HepG2 (cell line): ENCODE data around the gene IFNAR2. TPM values are rescaled to one million over a fixed set of nuclear protein-coding genes. Genes with fewer than 3 reads are reported as not detected.

Experiments
- CEBPG ChIP-seq: IDR thresholded peaks from 2 replicates; pipeline ENCODE4 v1.6.1; 2016
- ELF4 ChIP-seq: sonication (generic); formaldehyde crosslinking; IDR thresholded peaks from 2 replicates; pipeline ENCODE4 v1.5.0; 2020; ENCODE audit warnings: missing genetic modification reagents, mild to moderate bottlenecking, moderate library complexity, borderline replicate concordance
- FOXA3 ChIP-seq: IDR thresholded peaks from 2 replicates; pipeline ENCODE4 v1.6.1; 2016; ENCODE audit warnings: missing genetic modification reagents, missing compliant biosample characterization
- KDM2A ChIP-seq: sonication (generic); formaldehyde crosslinking; IDR thresholded peaks from 2 replicates; pipeline ENCODE4 v1.4.0; 2020; ENCODE audit warnings: low read depth, missing genetic modification reagents, borderline replicate concordance
- KLF15 ChIP-seq: sonication (generic); formaldehyde crosslinking; IDR thresholded peaks from 2 replicates; pipeline ENCODE4 v1.8.1; 2023; ENCODE audit warnings: borderline replicate concordance, mild to moderate bottlenecking, inconsistent platforms, missing genetic modification reagents, mixed read lengths
- NFKB2 ChIP-seq: sonication (generic); formaldehyde crosslinking; IDR thresholded peaks from 2 replicates; pipeline ENCODE4 v1.4.0; 2020; ENCODE audit warnings: missing genetic modification reagents, borderline replicate concordance
- NR0B2 ChIP-seq: sonication (generic); formaldehyde crosslinking; IDR thresholded peaks from 2 replicates; pipeline ENCODE4 v1.4.0; 2020; ENCODE audit warnings: mild to moderate bottlenecking, missing genetic modification reagents
- PRPF4 ChIP-seq: fragments of 200-400 bp; formaldehyde crosslinking; IDR thresholded peaks from 2 replicates; pipeline ENCODE4 v1.6.1; 2016; ENCODE audit warnings: low read length, low read depth; ENCODE audit not compliant: poor library complexity, severe bottlenecking
- RAD21 ChIP-seq: fragments of 450-650 bp; formaldehyde crosslinking; IDR thresholded peaks from 2 replicates; pipeline ENCODE4 v1.5.0; 2020; ENCODE audit warnings: mild to moderate bottlenecking
- TCF12 ChIP-seq, 2 experiments: fragments of 450-650 bp in 1 of 2; sonication (generic) in 1 of 2; formaldehyde crosslinking in 1 of 2; IDR thresholded peaks; 2 replicates each; pipeline versions ENCODE4 v1.6.1 to v1.8.0; 2017 to 2022; ENCODE audit warnings: antibody characterized with exemption in 1 of 2, mild to moderate bottlenecking in 1 of 2, missing genetic modification reagents in 1 of 2, moderate library complexity in 1 of 2
- TEAD2 ChIP-seq: sonication (generic); formaldehyde crosslinking; IDR thresholded peaks from 2 replicates; pipeline ENCODE4 v1.9.0; 2021; ENCODE audit warnings: missing genetic modification reagents
- U2AF2 ChIP-seq: fragments of 200-400 bp; formaldehyde crosslinking; IDR thresholded peaks from 2 replicates; pipeline ENCODE4 v1.6.1; 2017; ENCODE audit warnings: low read depth, mild to moderate bottlenecking, low read length
- ZNF30 ChIP-seq: sonication (generic); formaldehyde crosslinking; IDR thresholded peaks from 2 replicates; pipeline ENCODE4 v1.5.0; 2020; ENCODE audit warnings: mild to moderate bottlenecking, missing genetic modification reagents
- ZNF7 ChIP-seq: IDR thresholded peaks from 2 replicates; pipeline ENCODE4 v1.6.1; 2016; ENCODE audit warnings: missing biosample characterization, missing genetic modification reagents
- ZNF775 ChIP-seq: sonication (generic); formaldehyde crosslinking; IDR thresholded peaks from 2 replicates; pipeline ENCODE4 v1.4.0; 2020; ENCODE audit warnings: missing genetic modification reagents, mild to moderate bottlenecking, moderate library complexity, borderline replicate concordance
- ZNF781 ChIP-seq: sonication (generic); formaldehyde crosslinking; IDR thresholded peaks from 2 replicates; pipeline ENCODE4 v1.5.1; 2020; ENCODE audit warnings: borderline replicate concordance, mild to moderate bottlenecking, missing genetic modification reagents; ENCODE audit errors: not compliant biosample characterization
- ZNF83 ChIP-seq: sonication (generic); formaldehyde crosslinking; IDR thresholded peaks from 2 replicates; pipeline ENCODE4 v1.4.0; 2020; ENCODE audit warnings: missing genetic modification reagents, mild to moderate bottlenecking, borderline replicate concordance
- polyA plus RNA-seq, 8 experiments: library from polyadenylated mRNA; depleted of rRNA in 3 of 8; stranded (reverse) in 7 of 8; unstranded in 1 of 8; fragments of >200 nt; fragmentation: Illumina TruSeq in 4 of 8; extraction: Trizol in 4 of 8; gene quantifications; 2 replicates each; pipeline versions ENCODE4 v1.2.1 to v1.2.3, GENCODE V29; 2011 to 2016; ENCODE audit warnings: low read depth in 4 of 8, missing spikeins in 1 of 8, mixed read lengths in 1 of 8; ENCODE audit not compliant: insufficient read depth in 1 of 8
- total RNA-seq, 5 experiments: library from RNA; depleted of rRNA; stranded (reverse); fragments of >200 nt; fragmentation: Illumina TruSeq; extraction: Trizol; gene quantifications; 2 replicates each; pipeline ENCODE4 v1.2.3, GENCODE V29; 2016; ENCODE audit warnings: low read depth in 1 of 5
- TF ChIP-seq, protein P1 (sequence below): sonication (generic); formaldehyde crosslinking; IDR thresholded peaks from 2 replicates; pipeline ENCODE4 v1.4.0; 2020; ENCODE audit warnings: mild to moderate bottlenecking, missing genetic modification reagents
- TF ChIP-seq, protein P2 (sequence below): sonication (generic); formaldehyde crosslinking; IDR thresholded peaks from 2 replicates; pipeline ENCODE4 v1.8.0; 2022; ENCODE audit warnings: missing genetic modification reagents, mild to moderate bottlenecking, moderate library complexity, borderline replicate concordance
- TF ChIP-seq, protein P3 (sequence below): IDR thresholded peaks from 2 replicates; pipeline ENCODE4 v1.4.0; 2020; ENCODE audit warnings: mild to moderate bottlenecking, missing genetic modification reagents
- TF ChIP-seq, protein P4 (sequence below): sonication (generic); formaldehyde crosslinking; IDR thresholded peaks from 2 replicates; pipeline ENCODE4 v1.5.1; 2020; ENCODE audit warnings: missing genetic modification reagents, mild to moderate bottlenecking, borderline replicate concordance

IFNAR2 gene
- total and polyA plus RNA-seq, 2 of the 13 experiments (the other 11 are each of a cell fraction or from before 2014, with no cell fraction given): 5.1 to 24.1 TPM

GRCh38 chr21:33245289-33245918 lies 15.7 kb downstream of the IFNAR2 start (continued):
- TF ChIP-seq, protein P1, sequence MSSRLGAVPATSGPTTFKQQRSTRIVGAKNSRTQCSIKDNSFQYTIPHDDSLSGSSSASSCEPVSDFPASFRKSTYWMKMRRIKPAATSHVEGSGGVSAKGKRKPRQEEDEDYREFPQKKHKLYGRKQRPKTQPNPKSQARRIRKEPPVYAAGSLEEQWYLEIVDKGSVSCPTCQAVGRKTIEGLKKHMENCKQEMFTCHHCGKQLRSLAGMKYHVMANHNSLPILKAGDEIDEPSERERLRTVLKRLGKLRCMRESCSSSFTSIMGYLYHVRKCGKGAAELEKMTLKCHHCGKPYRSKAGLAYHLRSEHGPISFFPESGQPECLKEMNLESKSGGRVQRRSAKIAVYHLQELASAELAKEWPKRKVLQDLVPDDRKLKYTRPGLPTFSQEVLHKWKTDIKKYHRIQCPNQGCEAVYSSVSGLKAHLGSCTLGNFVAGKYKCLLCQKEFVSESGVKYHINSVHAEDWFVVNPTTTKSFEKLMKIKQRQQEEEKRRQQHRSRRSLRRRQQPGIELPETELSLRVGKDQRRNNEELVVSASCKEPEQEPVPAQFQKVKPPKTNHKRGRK (CRISPR knock-in tag): no peak
- TF ChIP-seq ZNF30 (CRISPR knock-in tag): no peak
- TF ChIP-seq KLF15: no peak
- no peak for TF ChIP-seq TCF12 (IDR thresholded peaks at IDR 0.05)
- no peak for TF ChIP-seq TCF12 (CRISPR knock-in tag; IDR thresholded peaks at IDR 0.05)
- no peak for TF ChIP-seq ELF4 (CRISPR knock-in tag)
- TF ChIP-seq FOXA3 (CRISPR knock-in tag): no peak; the same call in 1 of the 2 replicates
- TF ChIP-seq, protein P2, sequence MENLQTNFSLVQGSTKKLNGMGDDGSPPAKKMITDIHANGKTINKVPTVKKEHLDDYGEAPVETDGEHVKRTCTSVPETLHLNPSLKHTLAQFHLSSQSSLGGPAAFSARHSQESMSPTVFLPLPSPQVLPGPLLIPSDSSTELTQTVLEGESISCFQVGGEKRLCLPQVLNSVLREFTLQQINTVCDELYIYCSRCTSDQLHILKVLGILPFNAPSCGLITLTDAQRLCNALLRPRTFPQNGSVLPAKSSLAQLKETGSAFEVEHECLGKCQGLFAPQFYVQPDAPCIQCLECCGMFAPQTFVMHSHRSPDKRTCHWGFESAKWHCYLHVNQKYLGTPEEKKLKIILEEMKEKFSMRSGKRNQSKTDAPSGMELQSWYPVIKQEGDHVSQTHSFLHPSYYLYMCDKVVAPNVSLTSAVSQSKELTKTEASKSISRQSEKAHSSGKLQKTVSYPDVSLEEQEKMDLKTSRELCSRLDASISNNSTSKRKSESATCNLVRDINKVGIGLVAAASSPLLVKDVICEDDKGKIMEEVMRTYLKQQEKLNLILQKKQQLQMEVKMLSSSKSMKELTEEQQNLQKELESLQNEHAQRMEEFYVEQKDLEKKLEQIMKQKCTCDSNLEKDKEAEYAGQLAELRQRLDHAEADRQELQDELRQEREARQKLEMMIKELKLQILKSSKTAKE (CRISPR knock-in tag): no peak
- no peak for TF ChIP-seq ZNF781
- TF ChIP-seq U2AF2: no peak
- TF ChIP-seq KDM2A (CRISPR knock-in tag): no peak
- no peak for TF ChIP-seq ZNF83
- no peak for TF ChIP-seq NFKB2 (CRISPR knock-in tag)
- TF ChIP-seq ZNF775: no peak
- TF ChIP-seq NR0B2 (CRISPR knock-in tag): no peak
- TF ChIP-seq RAD21: no peak
- no peak for TF ChIP-seq PRPF4
- TF ChIP-seq ZNF7 (CRISPR knock-in tag): no peak
- TF ChIP-seq, protein P3, sequence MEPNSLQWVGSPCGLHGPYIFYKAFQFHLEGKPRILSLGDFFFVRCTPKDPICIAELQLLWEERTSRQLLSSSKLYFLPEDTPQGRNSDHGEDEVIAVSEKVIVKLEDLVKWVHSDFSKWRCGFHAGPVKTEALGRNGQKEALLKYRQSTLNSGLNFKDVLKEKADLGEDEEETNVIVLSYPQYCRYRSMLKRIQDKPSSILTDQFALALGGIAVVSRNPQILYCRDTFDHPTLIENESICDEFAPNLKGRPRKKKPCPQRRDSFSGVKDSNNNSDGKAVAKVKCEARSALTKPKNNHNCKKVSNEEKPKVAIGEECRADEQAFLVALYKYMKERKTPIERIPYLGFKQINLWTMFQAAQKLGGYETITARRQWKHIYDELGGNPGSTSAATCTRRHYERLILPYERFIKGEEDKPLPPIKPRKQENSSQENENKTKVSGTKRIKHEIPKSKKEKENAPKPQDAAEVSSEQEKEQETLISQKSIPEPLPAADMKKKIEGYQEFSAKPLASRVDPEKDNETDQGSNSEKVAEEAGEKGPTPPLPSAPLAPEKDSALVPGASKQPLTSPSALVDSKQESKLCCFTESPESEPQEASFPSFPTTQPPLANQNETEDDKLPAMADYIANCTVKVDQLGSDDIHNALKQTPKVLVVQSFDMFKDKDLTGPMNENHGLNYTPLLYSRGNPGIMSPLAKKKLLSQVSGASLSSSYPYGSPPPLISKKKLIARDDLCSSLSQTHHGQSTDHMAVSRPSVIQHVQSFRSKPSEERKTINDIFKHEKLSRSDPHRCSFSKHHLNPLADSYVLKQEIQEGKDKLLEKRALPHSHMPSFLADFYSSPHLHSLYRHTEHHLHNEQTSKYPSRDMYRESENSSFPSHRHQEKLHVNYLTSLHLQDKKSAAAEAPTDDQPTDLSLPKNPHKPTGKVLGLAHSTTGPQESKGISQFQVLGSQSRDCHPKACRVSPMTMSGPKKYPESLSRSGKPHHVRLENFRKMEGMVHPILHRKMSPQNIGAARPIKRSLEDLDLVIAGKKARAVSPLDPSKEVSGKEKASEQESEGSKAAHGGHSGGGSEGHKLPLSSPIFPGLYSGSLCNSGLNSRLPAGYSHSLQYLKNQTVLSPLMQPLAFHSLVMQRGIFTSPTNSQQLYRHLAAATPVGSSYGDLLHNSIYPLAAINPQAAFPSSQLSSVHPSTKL (CRISPR knock-in tag): peak; percentile 51; the same call in 1 of the 2 replicates
- TF ChIP-seq TEAD2 (CRISPR knock-in tag): no peak
- TF ChIP-seq, protein P4, sequence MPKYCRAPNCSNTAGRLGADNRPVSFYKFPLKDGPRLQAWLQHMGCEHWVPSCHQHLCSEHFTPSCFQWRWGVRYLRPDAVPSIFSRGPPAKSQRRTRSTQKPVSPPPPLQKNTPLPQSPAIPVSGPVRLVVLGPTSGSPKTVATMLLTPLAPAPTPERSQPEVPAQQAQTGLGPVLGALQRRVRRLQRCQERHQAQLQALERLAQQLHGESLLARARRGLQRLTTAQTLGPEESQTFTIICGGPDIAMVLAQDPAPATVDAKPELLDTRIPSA (CRISPR knock-in tag): no peak
- peak; percentile 28; the same call in 1 of the 2 replicates for TF ChIP-seq CEBPG (CRISPR knock-in tag)
